K562 (cell line): ENCODE results near the gene MAU2. TPM values are rescaled to one million over a fixed set of nuclear protein-coding genes. Genes with fewer than 3 reads are reported as not detected.

Source experiments
- C11orf30 ChIP-seq: fragments of 450-650 bp; IDR thresholded peaks from 2 replicates; pipeline ENCODE4 v1.6.1; 2016; ENCODE audit warnings: low read depth, mild to moderate bottlenecking
- CBFA2T2 ChIP-seq: fragments of 450-650 bp; conservative IDR thresholded peaks from 2 replicates; pipeline ENCODE4 v1.6.1; 2017; ENCODE audit warnings: mild to moderate bottlenecking
- KAT8 ChIP-seq: fragments of 450-650 bp; IDR thresholded peaks from 2 replicates; pipeline ENCODE4 v1.6.1; 2016; ENCODE audit warnings: low read depth, mild to moderate bottlenecking
- KDM1A ChIP-seq, 2 experiments: fragments of 450-650 bp; IDR thresholded peaks; 2 replicates each; pipeline ENCODE4 v1.6.1; 2016; ENCODE audit warnings: mild to moderate bottlenecking in 2 of 2
- KLF1 ChIP-seq: fragments of 450-650 bp; IDR thresholded peaks from 2 replicates; pipeline ENCODE4 v1.6.1; 2016; ENCODE audit warnings: missing genetic modification characterization, missing compliant biosample characterization
- NONO ChIP-seq, 2 experiments: fragments of 200-400 bp in 1 of 2; fragments of 450-650 bp in 1 of 2; formaldehyde crosslinking in 1 of 2; IDR thresholded peaks; 2 replicates each; pipeline ENCODE4 v1.6.1; 2017; ENCODE audit warnings: low read depth in 2 of 2, mild to moderate bottlenecking in 2 of 2, moderate library complexity in 2 of 2, low read length in 1 of 2
- RBM14 ChIP-seq: fragments of 200-400 bp; formaldehyde crosslinking; IDR thresholded peaks from 2 replicates; pipeline ENCODE4 v1.6.1; 2018; ENCODE audit warnings: low read depth, mild to moderate bottlenecking, low read length, moderate library complexity, borderline replicate concordance; ENCODE audit not compliant: insufficient read depth
- RBM15 ChIP-seq: fragments of 200-400 bp; formaldehyde crosslinking; IDR thresholded peaks from 2 replicates; pipeline ENCODE4 v1.6.1; 2018; ENCODE audit warnings: mild to moderate bottlenecking, low read length, moderate library complexity; ENCODE audit not compliant: insufficient read depth
- RBM22 ChIP-seq: fragments of 200-400 bp; formaldehyde crosslinking; IDR thresholded peaks from 2 replicates; pipeline ENCODE4 v1.6.1; 2018; ENCODE audit warnings: low read length, low read depth; ENCODE audit not compliant: poor library complexity, severe bottlenecking
- TBP ChIP-seq: optimal IDR thresholded peaks from 2 replicates; pipeline ENCODE3; 2011; ENCODE audit warnings: low read depth, low read length, improper control_type of control experiment
- ZBTB7A ChIP-seq: IDR thresholded peaks from 2 replicates; pipeline ENCODE4 v1.6.1; 2011; ENCODE audit warnings: low read depth, mild to moderate bottlenecking, low read length, moderate library complexity, borderline replicate concordance; ENCODE audit not compliant: control insufficient read depth
- ZC3H4 ChIP-seq: sonication (generic); formaldehyde crosslinking; IDR thresholded peaks from 2 replicates; pipeline ENCODE4 v1.9.0; 2021; ENCODE audit warnings: missing genetic modification reagents, borderline replicate concordance
- ZEB2 ChIP-seq: fragments of 450-650 bp; IDR thresholded peaks from 2 replicates; pipeline ENCODE4 v1.6.1; 2016
- ZFPM2 ChIP-seq: fragments of 250-450 bp; sonication (Bioruptor Pico); IDR thresholded peaks from 2 replicates; pipeline ENCODE4 v1.5.1; 2022; ENCODE audit warnings: mild to moderate bottlenecking
- ZNF232 ChIP-seq: sonication (generic); formaldehyde crosslinking; IDR thresholded peaks from 2 replicates; pipeline ENCODE4 v1.8.0; 2022; ENCODE audit warnings: mild to moderate bottlenecking, missing genetic modification reagents
- ZNF778 ChIP-seq: fragments of 450-650 bp; formaldehyde crosslinking; IDR thresholded peaks from 2 replicates; pipeline ENCODE4 v1.4.0; 2020; ENCODE audit warnings: mild to moderate bottlenecking, moderate library complexity
- polyA plus RNA-seq, 8 experiments: library from polyadenylated mRNA; depleted of rRNA in 4 of 8; stranded (reverse) in 5 of 8; unstranded in 3 of 8; fragments of >200 nt; fragmentation: Nextera tagmentation in 2 of 8; fragmentation: Illumina TruSeq in 1 of 8; extraction: Ambion mirVana in 2 of 8; extraction: Trizol in 1 of 8; gene quantifications; 2 replicates each; pipeline versions ENCODE4 v1.2.1 to v1.2.3, GENCODE V29; 2011 to 2014; ENCODE audit warnings: inconsistent platforms in 1 of 8, missing spikeins in 1 of 8
- total RNA-seq, 7 experiments: library from RNA; depleted of rRNA in 6 of 7; stranded (reverse); fragments of >200 nt in 6 of 7; fragmentation: Illumina TruSeq in 2 of 7; extraction: Trizol in 2 of 7; gene quantifications; 2 replicates each; pipeline versions ENCODE4 v1.2.1 to v1.2.3, GENCODE V29; 2011 to 2021; ENCODE audit warnings: low replicate concordance in 1 of 7
- TF ChIP-seq, protein P1 (sequence below): fragments of 450-650 bp; IDR thresholded peaks from 2 replicates; pipeline ENCODE4 v1.6.1; 2017; ENCODE audit warnings: mild to moderate bottlenecking, moderate library complexity
- TF ChIP-seq, protein P2 (sequence below): sonication (generic); formaldehyde crosslinking; IDR thresholded peaks from 2 replicates; pipeline ENCODE4 v1.8.0; 2022; ENCODE audit warnings: mild to moderate bottlenecking, missing genetic modification reagents, borderline replicate concordance
- TF ChIP-seq, protein P3 (sequence below): sonication (generic); formaldehyde crosslinking; IDR thresholded peaks from 2 replicates; pipeline ENCODE4 v1.8.1; 2023; ENCODE audit warnings: mild to moderate bottlenecking, missing genetic modification reagents, moderate library complexity
- TF ChIP-seq, protein P4 (sequence below): fragments of 250-450 bp; sonication (Bioruptor Pico); IDR thresholded peaks from 2 replicates; pipeline ENCODE4 v1.8.0; 2021; ENCODE audit warnings: moderate library complexity, mild to moderate bottlenecking, inconsistent platforms

MAU2 gene
- total and polyA plus RNA-seq, 9 of the 15 experiments (the other 6 are each of a cell fraction or from before 2014, with no cell fraction given) = 1.2 to 48.1 (median 19.4) TPM

DNA sequence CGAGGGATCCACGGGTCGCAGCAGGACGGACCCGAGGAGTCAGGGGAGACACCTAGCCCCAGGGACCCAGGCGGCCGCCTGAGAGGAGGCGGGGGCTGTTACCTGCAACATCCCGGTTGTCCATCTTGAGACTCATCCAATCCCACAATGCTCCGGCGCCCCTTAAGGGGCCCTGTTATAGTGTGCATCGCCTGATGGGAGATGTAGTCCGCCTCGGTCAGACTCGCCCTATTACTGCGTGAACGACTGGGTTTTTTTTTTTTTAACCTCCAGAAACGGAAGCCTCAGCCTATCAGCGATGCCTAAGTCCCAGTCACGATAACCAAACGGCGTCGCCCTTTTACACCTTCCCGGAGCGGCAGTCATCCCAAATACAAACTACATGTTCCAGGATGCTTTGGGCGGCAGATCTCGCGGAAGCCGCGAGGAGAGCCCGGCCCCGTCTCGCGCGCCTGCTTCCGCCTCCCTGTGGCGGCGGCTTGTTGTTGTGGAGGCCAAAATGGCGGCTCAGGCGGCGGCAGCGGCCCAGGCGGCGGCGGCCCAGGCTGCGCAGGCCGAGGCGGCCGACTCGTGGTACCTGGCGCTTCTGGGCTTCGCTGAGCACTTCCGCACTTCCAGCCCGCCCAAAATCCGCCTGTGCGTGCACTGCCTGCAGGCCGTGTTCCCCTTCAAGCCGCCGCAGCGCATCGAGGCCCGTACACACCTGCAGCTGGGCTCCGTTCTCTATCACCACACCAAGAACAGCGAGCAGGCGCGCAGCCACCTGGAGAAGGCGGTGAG lies at the start of gene MAU2, which contains the start of gene SUGP1 (continued):
- TF ChIP-seq, protein P1, sequence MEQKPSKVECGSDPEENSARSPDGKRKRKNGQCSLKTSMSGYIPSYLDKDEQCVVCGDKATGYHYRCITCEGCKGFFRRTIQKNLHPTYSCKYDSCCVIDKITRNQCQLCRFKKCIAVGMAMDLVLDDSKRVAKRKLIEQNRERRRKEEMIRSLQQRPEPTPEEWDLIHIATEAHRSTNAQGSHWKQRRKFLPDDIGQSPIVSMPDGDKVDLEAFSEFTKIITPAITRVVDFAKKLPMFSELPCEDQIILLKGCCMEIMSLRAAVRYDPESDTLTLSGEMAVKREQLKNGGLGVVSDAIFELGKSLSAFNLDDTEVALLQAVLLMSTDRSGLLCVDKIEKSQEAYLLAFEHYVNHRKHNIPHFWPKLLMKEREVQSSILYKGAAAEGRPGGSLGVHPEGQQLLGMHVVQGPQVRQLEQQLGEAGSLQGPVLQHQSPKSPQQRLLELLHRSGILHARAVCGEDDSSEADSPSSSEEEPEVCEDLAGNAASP = no peak
- TF ChIP-seq KDM1A (IDR thresholded peaks at IDR 0.05) (no peak), KLF1 (tag) (0 out of 2 replicates have a peak, but pooled peaks have one; percentile 37), RBM15 (no peak), NONO (IDR thresholded peaks at IDR 0.05; ENCODE audit: low read depth in 2 of 2, low read length in 1 of 2) (peak in 1 of 2 experiments; percentile 85; a peak in 3 of 4 replicates), ZEB2 (peak; percentile 79), ZNF778 (CRISPR knock-in tag) (no peak), RBM22 (no peak), KAT8 (no peak), ZFPM2 (no peak), RBM14 (no peak), ZNF232 (0 out of 2 replicates have a peak, but pooled peaks have one; percentile 39), ZC3H4 (CRISPR knock-in tag) (peak; percentile 90; the same call in 1 of the 2 replicates), TBP (peak; percentile 97), C11orf30 (peak; percentile 69), CBFA2T2 (no peak), ZBTB7A (peak; percentile 85; the same call in 1 of the 2 replicates)
- TF ChIP-seq, protein P2, sequence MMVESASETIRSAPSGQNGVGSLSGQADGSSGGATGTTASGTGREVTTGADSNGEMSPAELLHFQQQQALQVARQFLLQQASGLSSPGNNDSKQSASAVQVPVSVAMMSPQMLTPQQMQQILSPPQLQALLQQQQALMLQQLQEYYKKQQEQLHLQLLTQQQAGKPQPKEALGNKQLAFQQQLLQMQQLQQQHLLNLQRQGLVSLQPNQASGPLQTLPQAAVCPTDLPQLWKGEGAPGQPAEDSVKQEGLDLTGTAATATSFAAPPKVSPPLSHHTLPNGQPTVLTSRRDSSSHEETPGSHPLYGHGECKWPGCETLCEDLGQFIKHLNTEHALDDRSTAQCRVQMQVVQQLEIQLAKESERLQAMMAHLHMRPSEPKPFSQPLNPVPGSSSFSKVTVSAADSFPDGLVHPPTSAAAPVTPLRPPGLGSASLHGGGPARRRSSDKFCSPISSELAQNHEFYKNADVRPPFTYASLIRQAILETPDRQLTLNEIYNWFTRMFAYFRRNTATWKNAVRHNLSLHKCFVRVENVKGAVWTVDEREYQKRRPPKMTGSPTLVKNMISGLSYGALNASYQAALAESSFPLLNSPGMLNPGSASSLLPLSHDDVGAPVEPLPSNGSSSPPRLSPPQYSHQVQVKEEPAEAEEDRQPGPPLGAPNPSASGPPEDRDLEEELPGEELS (CRISPR knock-in tag) = 0 out of 2 replicates have a peak, but pooled peaks have one; percentile 21
- TF ChIP-seq, protein P3, sequence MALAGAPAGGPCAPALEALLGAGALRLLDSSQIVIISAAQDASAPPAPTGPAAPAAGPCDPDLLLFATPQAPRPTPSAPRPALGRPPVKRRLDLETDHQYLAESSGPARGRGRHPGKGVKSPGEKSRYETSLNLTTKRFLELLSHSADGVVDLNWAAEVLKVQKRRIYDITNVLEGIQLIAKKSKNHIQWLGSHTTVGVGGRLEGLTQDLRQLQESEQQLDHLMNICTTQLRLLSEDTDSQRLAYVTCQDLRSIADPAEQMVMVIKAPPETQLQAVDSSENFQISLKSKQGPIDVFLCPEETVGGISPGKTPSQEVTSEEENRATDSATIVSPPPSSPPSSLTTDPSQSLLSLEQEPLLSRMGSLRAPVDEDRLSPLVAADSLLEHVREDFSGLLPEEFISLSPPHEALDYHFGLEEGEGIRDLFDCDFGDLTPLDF (CRISPR knock-in tag) = peak; percentile 27; the same call in 1 of the 2 replicates
- TF ChIP-seq, protein P4, sequence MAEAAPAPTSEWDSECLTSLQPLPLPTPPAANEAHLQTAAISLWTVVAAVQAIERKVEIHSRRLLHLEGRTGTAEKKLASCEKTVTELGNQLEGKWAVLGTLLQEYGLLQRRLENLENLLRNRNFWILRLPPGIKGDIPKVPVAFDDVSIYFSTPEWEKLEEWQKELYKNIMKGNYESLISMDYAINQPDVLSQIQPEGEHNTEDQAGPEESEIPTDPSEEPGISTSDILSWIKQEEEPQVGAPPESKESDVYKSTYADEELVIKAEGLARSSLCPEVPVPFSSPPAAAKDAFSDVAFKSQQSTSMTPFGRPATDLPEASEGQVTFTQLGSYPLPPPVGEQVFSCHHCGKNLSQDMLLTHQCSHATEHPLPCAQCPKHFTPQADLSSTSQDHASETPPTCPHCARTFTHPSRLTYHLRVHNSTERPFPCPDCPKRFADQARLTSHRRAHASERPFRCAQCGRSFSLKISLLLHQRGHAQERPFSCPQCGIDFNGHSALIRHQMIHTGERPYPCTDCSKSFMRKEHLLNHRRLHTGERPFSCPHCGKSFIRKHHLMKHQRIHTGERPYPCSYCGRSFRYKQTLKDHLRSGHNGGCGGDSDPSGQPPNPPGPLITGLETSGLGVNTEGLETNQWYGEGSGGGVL (CRISPR knock-in tag) = no peak
